ENCODE data around the gene FERMT3.

Gene FERMT3

DNA sequence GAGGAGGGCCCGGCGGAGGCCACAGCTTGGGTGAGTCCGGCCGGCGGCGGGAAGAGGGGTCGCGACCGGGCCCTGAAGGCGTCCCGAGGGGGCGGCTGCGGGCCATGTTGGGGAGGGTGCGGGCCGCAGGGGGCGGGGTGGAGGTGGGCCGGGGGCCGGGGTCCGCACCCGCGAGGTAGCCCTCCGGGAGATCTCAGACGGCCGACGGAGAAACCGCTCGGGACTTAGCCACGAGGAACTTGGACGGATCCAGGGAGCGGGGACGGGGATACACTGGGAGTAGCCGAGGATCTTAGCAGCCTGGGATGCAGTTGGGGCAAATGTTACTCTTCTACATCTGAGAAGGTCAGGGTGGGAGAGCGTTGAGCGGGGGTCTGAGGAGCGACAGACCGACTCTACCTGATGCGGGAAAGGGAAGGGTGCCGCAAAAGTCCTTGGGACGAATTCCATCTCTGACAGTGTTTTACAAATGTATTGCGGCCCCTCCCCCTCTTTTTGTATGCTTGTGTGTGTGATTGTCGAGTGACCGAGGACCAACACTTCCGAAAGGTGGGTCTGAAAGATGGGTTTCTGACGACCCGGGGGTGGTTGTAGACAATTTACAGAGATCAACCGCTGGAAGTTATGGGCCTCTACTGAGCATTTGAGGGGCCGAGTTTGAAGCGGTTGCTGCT lies 19.9 kb upstream of the FERMT3 start:
- no peak for DNase-seq

DNA sequence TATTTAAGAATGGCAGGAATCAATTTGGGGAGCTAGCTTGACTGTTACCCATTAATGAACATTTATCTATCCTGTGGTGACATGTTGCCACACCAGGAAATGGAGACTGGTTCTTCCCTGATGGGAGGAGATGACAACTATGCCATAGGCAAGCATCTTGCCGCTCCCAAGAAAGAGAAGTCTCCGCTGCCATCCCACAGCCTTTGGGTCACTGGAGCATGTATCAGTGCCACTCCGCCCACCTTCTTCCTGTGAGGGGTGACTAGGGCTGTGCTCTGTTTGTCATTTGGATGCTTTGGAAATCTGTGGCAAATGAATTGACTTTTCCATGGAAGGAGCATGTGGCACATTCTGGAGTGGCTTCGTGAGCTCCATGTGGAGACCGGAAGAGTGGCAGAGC lies 14.1 kb upstream of the FERMT3 start:
- DNase-seq: peak; percentile 82

DNA sequence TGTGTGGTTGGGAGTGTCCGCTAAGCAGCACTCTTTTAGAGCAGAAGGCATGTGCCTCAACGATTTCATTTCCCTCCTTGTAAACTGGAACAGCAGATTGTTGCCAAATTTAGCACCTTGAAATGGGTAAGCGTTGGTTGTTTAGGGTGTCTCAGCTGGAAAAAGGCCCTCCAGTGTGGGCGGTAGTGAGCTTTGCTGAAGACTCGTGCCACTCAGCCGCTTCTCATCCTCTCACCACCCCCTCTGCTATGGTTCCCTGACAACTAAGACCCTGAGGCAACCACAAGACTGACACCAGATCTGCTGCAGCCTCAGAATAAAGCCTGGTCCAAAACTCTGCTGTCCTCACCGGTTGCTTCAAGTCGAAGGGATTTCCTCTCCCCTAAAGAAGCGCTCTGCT lies 9.9 kb upstream of the FERMT3 start:
- DNase-seq: peak; percentile 60

DNA sequence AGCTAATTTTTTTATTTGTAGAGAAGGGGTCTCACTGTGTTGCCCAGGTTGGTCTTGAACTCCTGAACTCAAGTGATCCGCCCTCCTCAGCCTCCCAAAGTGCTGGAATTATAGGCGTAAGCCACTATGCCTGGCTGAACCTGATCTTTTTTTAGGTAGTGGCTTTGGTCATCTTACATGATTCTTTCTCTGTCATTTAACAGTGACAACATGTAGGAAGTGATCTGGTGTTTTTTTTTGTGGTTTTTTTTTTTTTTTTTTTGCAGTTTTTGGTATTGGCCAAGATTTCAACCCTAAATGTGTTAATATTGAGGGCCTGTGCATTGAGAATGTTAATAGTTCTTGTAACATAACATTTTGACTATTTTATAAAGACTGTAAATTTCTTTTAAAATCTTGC lies 8.0 kb upstream of the FERMT3 start:
- DNase-seq: peak; percentile 33

DNA sequence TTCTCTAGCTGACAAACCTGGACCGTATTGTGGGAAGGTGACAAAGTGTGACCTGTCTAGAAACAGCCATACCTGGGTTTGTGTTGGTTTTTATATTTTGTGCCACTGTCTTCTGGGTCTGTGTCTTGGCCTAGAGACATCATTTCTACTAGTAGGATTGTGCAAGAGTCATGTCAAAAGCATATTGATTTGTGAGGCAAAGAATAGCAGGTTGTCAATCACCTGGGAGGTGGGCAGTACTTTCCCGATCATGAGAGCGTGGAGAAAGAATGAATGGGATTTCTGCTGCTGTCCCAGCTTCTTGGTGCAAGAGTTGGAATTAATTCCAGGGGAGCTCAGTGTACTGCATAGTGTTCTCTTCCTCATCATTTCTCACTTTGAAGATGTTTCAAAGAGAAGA lies 5.0 kb upstream of the FERMT3 start:
- DNase-seq: no peak

DNA sequence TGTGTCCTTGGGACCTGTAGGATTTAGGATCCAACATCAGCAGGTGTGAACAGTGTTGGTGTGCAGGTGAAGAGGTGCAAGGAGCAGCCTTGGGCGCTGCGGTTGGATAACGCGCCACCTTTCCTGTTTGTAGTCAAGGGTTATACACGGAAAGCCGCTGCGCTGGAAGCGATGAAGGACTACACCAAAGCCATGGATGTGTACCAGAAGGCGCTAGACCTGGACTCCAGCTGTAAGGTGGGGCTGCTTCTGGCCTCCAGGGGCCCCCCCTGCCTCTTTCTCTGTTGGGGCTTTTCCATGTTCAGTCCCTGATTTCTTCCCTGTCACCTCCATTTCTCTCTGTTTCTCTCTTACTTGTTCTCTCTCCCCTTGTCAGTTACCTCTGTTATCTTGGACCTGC lies 3.5 kb upstream of the FERMT3 start:
- DNase-seq: no peak

DNA sequence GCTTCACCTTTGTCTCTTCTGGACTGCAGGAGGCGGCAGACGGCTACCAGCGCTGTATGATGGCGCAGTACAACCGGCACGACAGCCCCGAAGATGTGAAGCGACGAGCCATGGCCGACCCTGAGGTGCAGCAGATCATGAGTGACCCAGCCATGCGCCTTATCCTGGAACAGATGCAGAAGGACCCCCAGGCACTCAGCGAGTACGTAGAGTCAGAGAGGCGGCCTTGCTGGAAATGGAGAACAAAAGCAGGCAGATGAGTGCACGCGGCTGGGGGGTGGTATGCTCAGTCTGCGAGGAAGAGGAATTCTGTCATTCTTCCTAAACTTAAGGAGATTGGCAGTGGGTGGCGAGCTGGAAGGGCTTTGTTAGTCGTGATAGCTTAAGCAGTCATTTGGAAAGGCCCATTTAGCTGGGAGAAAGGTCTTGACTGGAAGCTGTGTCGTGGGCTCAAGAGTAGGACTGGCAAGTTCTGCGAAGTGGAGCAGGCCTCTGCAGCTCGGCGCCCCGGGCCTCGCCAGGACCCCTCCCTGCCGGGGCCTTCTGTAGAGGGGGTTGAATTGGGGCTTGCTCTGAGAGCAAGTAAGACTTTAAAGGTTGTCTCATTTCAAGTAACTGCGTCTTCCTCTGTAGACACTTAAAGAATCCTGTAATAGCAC lies 3.0 kb upstream of the FERMT3 start:
- no peak for DNase-seq

DNA sequence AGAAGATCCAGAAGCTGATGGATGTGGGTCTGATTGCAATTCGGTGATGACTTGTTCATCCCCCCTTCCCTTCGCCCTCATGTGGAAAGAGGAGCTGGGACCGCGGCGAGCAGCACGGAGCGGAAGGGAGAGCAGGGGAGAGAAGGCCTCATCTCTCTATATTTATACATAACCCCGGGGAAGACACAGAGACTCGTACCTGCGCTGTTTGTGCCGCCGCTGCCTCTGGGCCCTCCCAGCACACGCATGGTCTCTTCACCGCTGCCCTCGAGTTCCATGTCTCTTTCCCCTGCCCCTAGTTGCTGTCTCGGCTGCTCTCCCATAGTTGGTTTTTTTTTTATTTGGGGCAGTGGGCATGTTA lies 2.5 kb upstream of the FERMT3 start:
- DNase-seq: no peak

DNA sequence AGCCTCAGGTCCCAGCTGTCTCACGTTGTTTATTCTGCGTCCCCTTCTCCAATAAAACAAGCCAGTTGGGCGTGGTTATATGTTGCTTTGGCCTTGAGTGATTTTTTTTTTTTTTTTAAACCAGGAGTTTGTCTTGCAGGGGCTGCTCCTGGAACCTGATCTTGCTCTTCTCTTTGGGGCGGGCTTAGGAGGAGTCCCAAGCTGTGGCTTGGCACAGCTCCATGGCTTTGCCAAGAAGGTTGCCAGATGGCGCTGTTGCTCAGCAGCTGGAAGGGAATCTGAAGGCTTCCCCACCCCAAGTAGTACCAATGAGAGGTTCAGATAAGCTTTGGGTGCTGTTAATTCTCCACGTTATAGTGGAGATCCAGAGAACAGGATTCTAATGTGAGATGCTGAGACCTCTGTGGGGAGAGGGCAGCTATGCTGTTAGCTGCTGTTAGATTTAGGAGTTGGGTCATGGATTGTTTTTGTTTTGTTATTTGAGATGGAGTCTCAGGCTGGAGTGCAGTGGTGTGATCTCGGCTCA lies 2.0 kb upstream of the FERMT3 start:
- DNase-seq: peak; percentile 91

DNA sequence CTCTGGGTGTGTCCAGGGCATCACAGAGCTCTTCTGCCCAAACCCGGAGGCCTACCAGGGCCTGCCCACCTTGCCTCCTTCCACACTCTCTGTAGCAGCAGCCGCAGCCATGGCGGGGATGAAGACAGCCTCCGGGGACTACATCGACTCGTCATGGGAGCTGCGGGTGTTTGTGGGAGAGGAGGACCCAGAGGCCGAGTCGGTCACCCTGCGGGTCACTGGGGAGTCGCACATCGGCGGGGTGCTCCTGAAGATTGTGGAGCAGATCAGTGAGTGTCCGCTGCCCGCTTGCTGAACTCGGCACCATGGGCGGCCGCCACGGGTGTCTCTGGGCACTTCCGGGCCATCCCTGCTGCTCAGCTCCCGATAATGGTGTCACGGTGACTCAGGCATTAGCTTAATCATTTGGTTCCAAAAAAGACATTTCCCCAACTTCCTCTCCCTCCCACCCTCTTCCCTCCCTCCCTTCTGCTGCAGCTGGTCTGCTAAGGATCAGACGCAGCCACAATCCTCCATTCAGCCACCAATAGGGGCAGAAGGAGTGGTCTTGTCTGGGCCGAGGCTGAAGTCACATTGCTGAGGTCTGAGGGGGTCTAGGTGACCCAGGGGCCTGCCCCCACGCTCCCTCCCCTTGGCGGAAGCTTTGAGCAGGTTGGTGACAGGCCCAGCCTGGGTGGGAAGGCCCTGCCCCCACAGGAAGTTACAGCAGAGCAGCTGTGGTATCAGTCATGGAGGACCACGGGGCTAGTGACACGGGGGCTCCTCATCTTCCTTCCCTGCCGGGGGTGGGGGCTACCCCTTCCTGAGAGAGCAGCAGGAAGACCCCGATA lies 950 bp downstream of the FERMT3 start:
- peak; percentile 93 for DNase-seq

DNA sequence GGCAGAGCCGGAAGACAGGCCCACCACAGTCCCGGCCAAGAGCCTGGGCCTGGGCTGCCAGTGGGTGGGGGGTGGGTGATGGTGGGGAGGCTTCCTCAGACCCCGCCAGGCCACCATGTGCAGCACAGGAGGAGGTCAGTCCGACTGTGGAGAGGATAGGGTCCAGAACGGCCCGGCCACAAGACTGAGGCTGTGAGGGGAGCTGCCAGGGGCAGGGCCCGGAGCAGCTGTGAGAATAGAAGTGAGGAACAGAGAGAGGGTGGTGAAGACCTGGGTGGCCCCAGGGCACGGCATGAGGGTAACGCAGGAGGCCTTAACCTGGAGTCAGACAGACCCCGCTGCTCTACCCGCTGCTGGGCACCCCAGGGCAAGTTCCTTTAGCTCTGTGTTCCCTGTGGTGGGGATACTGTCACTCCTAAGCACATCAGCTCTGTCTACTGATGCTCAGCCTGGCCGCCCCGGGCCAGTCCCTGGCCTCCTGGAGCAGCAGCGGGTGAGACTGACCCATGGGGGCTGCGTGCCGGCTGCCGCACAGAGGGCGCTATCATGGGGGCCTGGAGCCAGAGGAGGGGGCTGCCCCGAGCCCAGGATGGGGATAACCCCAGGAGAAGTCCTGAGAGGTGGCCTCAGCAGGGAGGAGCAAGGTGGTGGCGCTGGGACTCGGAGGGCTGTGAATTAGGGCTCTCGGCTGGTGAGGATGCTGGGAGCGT lies 1.7 kb downstream of the FERMT3 start:
- DNase-seq: no peak

DNA sequence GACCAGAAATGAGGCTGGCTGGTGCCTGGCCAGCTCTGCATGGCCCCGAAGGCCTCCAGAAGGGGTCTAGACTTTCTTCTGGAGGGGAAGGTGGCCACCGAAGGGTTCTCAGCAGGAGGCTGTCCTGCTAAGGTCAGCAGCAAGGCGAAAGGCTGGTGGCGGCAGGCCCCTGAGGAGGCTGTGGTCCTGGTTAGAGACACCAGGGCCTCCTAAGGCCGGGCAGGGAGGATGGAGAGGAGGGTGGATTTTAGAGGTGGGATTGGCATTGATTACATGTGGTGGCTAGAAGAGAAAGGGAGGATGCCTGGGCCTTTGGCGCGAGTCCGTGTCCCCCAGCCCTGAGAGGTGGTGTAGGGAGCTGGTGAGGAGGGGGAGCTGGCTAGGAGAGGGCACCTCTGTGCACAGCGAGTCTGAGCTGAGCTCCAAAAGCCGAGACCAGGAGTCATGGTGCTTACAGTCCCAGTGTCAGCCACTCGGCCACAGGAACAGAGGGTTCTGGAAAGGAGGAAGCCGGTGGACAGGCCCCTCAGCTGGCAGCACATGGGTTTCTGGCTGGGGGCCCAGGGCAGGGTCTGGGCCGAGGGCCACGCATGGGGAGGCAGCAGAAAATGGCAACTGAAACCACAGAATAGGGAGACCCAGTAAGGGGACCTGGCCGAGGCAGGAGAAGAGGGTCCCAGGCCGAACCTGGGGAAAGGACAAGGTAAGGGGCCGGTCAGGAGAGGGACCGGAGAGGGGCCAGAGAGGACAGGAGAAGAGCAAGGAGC lies 2.5 kb downstream of the FERMT3 start:
- DNase-seq: no peak

DNA sequence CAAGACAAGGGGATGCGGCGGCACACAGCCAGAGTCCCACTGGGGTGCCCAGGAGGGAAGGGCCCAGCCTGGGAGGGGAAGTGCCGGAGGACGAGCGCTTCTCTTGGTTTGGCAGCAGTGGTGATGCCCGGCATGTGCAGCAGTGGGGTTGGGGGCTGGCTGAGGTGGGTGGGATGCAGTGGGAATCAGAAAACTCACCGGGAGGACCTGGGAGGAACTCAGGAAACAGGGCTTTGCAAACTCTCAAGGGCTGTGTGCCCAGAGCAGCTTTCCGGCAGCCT lies 3.0 kb downstream of the FERMT3 start:
- DNase-seq: no peak

DNA sequence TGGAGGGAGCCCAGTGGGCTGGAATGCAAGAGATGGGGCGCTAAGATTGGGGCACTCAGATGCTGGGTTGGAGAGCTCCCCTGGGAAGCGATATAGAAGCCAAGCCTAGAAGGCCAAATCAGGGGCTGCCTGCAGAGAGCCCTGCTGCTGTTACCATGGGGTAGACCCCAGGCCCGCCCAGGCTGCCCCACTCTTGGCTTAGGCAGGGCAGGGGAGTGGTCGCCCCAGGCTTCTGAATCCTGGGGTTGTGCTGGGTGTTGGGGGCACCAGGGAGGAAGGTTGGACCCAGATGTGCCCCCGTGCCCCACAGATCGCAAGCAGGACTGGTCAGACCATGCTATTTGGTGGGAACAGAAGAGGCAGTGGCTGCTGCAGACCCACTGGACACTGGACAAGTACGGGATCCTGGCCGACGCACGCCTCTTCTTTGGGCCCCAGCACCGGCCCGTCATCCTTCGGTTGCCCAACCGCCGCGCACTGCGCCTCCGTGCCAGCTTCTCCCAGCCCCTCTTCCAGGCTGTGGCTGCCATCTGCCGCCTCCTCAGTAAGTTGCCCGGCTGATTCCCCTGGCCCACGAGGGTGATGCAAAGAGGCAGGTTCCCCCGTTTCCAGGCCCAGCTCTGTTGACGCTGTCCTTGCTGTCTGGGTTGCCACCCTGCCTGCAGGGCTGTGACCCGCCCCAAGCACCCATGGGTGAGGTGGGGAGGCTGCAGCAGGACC lies 3.9 kb downstream of the FERMT3 start:
- DNase-seq: no peak

DNA sequence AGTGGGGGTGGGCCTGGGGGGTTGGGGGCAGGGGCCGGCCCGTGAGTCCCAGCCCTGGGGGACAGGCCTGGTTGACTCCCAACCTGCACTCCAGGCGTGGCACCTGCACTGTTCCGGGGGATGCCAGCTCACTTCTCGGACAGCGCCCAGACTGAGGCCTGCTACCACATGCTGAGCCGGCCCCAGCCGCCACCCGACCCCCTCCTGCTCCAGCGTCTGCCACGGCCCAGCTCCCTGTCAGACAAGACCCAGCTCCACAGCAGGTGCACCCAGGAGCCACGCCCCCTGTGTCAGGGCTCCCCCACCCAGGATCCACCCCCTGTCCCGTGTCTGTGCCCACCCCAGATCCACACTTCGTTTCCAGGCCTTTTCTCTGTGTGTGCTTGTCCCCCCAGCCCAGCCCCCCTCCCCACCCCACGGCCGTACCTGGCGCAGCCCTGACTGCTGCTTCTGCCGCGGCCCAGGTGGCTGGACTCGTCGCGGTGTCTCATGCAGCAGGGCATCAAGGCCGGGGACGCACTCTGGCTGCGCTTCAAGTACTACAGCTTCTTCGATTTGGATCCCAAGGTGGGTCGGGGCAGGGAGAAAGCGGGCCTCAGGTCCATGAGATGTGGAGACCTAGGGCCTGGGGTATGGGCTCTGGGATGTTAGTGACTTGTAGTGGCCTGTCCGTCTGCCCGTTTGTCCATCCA lies 4.8 kb downstream of the FERMT3 start:
- no peak for DNase-seq

DNA sequence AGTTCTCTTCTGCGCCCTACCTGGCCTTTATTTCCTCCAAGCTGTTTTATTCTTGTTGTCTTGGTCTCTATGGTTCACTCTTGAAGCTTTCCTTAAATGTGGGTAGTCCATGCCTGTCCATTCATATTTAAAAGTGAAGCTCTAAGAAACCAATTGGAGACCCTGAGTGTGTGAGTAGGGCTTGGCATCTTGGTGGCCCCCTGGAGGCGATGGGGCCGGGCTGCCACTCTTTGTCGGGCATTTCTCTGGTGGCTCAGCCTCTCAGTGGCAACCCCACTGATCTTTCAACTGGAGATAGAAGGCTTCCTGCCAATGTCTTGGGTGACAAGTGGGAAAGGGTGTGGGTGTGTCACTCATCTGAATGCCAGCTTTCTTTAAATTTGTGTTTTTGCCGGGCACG lies 10.4 kb downstream of the FERMT3 start:
- DNase-seq: no peak

DNA sequence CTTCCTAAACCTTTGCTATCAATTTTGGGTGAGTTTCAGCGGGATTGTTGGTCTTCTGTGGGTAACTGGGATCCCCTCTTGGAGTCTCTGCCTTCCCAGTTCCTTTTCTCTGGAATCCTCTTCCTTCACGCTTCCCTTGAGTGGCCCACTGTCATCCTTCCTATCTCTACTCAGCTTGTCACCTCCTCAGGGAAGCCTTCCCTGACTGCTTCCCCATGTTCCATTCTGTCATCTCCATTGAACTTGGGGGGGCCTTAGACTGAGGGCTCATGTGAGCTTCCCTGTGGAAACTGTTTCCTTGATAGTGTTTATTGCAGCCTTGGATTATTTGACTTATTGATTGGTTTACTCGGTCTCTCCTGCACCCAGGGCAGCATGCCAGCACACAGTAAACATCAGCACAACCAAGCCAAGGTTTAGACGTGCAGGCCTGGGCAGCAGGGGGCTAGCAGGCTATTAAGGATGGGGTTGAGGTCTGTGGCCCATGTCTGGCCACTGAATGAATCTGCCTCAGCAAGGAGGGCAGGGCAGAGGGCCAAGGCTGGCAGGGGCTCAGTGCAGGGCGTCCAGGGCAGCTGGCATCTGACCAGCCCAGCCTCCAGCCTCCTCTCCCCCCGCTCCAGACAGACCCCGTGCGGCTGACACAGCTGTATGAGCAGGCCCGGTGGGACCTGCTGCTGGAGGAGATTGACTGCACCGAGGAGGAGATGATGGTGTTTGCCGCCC lies 12.3 kb downstream of the FERMT3 start:
- DNase-seq: no peak

DNA sequence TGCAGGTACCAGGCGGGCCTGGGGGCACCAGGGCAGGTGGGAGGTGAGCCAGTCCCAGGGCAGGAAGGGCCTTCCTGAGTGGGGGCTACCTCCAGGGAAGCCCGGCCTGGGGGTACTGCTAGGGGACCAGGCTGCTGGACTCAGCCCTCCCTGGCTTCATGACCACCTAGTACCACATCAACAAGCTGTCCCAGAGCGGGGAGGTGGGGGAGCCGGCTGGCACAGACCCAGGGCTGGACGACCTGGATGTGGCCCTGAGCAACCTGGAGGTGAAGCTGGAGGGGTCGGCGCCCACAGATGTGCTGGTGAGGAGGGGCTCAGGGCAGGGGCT lies 12.8 kb downstream of the FERMT3 start:
- DNase-seq: no peak

DNA sequence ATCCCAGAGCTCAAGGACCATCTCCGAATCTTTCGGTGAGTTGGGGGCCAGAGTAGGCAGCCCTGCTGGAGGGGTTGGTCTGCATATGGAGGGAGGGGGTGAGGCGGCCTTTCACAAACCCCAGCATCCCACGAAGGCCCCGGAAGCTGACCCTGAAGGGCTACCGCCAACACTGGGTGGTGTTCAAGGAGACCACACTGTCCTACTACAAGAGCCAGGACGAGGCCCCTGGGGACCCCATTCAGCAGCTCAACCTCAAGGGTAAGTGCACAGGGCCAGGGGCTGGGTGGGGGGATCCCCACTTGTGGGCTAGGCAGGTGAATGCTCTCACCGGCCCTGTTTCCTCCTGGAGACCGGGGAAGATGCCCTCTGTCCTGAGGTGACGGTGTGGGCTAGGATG lies 13.2 kb downstream of the FERMT3 start:
- DNase-seq: no peak

DNA sequence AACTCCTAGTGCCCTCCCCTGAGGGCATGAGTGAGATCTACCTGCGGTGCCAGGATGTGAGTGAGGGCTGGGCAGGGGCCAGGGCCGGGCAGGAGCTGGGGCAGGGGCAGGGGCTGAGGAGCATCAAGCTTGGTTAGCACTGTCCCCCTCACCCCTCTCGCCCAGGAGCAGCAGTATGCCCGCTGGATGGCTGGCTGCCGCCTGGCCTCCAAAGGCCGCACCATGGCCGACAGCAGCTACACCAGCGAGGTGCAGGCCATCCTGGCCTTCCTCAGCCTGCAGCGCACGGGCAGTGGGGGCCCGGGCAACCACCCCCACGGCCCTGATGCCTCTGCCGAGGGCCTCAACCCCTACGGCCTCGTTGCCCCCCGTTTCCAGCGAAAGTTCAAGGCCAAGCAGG lies 13.8 kb downstream of the FERMT3 start:
- DNase-seq: no peak

DNA sequence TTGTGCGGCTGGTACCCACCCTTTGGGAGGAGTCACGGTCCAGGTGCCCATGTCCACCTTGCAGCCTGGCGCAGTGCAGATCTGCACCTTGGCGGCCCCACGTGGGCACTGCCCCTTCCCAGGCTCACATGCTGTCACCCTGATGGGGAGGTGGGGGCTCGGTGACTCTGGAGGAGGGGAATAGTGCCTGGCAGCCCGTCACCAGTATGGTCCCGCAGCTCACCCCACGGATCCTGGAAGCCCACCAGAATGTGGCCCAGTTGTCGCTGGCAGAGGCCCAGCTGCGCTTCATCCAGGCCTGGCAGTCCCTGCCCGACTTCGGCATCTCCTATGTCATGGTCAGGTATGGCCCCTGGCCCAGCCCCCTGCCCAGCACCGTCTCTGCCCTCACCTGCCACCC lies 14.3 kb downstream of the FERMT3 start:
- DNase-seq: no peak
